ENCODE data around the gene FARSA.
"Not testable (repeated sequence)": the region's sequence is repeated elsewhere in the genome, so short reads cannot be mapped to it uniquely, and the experiment has no call there.

The FARSA gene

DNA sequence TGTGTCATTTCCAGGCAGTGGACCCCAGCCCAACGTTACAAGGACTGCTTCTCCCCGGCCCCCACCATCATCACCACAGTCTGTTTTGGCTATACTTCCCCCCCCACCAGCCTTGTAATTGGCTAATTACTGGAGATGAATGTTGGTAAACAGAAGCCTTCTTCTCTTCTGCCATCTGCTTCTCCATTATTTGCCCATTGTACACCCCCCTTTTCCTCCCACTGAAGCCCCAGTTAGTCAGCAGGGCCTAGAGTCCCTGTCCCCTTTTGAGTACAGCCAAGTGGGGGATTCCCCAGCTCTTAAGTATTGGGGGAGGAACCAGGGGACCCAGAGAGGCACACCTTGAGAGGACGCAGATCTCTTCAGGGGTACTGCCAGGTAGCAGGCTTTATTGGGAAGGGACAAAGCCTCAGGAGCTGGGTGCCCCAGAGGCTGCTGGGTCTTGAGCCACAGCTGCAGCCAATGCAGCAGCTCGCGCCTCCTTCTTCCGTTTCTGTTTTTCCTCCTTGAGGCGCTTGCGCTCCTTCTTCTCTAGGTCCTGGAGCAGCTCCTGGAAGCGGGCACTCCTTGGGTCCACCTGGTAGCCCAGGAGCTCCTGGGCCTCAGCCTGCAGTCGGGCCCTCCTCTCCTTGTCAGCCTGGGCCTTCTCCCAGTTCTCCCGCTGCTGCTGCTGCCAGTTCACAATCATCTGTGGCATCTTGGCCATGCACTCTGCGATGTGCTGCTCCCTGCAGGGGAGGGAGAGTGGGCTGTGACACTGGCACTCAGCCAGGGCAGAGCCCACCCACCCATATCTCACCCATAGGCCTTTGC is 20.5 kb upstream of the FARSA start:
- DNase-seq, result no peak

DNA sequence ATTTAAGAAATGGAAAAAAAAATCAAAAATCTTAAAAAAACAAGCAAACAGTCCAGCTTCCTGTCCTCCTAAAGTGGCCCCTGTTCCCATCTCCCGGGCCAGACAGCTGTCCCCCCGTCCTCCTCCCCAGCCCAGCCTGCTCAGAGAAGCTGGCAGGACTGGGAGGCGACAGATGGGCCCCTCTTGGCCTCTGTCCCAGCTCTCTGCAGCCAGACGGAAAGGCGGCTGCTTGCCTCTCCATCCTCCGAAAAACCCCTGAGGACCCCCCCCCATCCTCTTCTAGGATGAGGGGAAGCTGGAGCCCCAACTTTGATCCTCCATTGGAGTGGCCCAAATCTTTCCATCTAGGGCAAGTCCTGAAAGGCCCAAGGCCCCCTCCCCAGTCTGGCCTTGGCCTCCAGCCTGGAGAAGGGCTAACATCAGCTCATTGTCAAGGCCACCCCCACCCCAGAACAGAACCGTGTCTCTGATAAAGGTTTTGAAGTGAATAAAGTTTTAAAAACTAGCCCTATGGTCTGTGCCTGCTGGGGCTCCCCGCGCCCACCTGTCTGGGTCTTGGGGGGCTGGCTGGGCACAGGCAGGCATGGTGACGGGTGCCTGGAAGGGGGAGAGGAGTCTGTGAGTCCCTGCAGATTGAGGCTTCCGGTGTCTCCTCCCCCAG is 19.8 kb upstream of the FARSA start:
- no peak for DNase-seq

DNA sequence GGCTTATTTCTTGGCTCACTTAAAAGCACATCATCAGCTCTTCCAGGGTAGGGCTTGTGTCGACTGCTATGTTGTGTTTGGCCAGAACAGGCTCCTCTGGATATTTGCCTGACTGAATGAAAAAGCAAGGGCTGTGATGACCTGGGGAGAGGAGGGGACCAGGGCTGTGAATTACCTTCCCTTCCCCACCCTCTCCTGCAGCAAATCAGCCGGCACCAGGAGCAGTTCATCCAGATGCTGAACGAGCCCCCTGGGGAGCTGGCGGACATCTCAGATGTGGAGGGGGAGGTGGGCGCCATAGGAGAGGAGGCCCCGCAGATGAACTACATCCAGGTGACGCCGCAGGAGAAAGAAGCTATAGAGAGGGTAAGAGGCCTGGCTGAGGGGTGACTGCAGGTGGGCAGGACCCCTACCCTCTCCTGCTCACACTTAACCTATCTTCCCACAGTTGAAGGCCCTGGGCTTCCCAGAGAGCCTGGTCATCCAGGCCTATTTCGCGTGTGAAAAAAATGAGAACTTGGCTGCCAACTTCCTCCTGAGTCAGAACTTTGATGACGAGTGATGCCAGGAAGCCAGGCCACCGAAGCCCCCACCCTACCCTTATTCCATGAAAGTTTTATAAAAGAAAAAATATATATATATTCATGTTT is 19.1 kb upstream of the FARSA start:
- no peak for DNase-seq

DNA sequence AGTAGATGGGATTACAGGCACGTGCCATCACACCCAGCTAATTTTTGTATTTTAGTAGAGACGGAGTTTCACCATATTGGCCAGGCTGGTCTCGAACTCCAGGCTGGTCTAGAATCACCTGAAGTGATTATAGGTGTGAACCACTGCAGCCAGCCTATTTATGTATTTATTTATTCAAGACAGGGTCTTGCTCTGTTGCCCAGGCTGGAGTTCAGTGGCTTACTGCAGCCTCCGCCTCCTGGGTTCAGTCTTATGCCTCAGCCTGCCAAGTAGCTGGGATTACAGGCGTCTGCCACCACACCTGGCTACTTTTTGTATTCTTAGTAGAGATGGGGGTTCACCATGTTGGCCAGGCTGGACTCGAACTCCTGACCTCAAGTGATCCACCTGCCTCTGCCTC is 18.5 kb upstream of the FARSA start:
- not testable (repeated sequence) for DNase-seq

DNA sequence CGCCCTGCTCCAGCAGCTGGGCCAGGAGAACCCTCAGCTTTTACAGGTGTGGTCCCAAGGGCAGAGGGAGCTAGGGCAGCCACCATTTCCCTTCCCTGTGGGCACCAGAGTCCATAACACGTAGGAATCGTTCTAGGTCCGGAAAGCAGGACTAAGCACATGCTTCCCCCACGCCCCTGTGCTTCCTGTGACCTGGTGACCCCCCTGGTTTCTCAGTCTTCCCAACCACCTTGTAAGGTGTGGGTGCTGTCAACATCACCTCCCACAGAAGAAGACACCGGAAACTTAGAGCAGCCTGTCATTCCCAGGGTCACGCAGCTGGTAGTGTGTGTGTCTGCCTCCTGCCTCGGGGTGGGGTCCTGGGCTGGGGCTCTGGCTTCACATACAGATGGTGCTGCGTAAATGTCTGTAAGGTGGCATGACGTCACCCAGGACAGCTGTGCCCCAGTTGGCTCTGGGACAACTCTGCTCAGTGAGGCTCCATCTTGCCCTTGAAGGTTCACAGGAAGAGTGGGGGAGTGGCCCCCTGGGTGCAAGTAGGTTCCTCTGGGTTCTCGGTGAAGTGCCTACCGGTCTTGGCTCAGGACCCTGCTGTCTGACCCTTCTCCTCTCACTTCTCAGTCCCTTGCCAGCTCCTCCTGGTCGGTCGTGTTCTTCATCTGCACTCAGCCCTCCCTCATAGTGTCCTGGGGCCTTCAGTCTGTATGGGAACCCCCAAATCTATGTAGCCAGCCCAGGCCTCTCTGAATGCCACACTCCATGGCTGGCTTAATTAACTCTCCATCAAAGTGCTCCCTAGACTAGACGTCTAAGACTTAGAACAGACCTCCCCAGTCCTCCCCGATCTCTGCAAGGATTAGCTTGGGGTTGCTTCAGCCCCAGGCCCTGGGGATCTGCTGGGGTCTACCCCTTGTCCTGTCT is 16.1 kb upstream of the FARSA start:
- no peak for DNase-seq

DNA sequence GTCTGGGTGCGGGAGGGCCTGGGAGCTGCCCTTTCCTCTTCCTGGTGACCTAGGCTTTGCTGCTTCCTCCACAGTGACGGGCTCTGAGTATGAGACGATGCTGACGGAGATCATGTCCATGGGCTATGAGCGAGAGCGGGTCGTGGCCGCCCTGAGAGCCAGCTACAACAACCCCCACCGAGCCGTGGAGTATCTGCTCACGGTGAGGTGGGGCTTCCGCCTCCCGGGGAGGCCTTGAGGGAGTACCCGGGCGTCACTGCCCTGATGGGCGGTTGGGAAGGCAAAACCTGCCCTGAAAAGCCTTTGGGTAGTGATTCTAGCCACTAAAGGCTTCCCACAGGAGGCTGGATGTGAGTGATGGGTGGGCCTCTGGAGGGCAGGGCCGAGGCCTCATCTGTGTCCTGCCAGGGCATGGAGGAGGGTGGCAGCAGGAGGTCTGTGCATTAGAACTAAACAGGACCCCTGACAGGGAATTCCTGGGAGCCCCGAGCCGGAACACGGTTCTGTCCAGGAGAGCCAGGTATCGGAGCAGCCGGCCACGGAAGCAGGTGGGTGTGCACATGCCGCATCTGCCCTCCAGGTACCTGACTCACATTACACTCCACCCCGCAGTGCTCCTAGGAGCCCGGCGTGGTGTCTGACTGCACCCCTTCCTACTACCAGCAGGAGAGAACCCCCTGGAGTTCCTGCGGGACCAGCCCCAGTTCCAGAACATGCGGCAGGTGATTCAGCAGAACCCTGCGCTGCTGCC is 15.3 kb upstream of the FARSA start:
- no peak for DNase-seq

DNA sequence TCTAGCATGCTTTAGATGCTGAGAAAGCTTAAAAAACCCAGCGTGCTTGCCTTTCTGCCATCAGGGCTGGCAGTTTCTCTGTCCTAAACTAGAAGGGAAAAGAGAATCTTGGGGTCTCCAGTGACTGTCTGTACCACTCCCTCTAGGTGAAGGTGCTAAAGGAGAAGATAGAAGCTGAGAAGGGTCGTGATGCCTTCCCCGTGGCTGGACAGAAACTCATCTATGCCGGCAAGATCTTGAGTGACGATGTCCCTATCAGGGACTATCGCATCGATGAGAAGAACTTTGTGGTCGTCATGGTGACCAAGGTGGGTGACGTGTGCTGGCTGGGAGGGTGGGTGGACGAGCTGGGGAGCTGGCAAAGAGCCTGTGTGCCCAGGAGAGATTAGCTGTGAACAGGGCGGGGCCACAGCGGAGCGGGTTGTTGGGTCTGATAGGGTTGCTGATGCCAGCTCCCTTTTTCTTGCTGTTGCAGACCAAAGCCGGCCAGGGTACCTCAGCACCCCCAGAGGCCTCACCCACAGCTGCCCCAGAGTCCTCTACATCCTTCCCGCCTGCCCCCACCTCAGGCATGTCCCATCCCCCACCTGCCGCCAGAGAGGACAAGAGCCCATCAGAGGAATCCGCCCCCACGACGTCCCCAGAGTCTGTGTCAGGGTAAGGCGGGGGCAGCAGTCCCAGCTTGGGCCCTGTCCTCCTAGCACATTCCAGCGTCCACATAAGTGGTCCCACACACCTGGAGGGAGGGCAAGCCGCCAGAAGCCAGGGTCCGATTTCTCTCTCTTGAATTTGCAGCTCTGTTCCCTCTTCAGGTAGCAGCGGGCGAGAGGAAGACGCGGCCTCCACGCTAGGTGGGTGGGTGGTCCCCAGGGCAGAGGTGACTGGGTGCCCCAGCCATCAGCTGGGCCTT is 14.4 kb upstream of the FARSA start:
- no peak for DNase-seq

DNA sequence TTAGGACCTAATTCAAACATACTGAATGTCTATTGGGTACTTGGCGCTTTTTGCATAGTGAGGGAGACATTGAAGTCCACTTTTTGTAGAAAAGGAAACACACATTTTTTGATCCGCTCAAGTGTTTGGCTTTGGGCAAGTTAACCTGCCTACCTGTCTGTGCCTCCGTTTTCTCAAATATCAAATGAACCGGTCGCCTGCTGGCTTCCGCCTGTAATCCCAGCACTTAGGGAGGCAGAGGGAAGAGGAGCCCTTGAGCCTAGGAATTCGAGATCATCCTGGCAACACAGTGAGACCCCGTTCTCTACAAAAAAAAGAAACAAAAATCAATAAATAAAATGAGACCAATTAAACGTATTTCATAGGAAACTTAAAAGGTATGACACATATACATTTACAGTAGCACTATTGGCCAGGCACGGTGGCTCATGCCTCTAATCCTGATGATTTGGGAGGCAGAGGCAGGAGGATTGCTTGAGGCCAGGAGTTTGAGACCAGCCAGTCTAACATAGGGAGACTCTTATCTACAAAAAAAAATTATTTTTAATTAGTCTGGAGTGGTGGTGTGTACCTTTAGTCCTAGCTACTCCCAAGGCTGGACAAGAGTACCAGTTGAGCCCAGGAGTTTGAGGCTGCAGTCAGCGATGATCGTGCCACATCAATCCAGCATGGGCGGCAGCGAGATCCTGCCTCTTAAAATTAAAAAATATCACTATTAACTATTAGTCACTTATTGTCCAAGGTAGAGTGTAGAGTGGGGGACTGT is 13.4 kb upstream of the FARSA start:
- DNase-seq, result no peak

DNA sequence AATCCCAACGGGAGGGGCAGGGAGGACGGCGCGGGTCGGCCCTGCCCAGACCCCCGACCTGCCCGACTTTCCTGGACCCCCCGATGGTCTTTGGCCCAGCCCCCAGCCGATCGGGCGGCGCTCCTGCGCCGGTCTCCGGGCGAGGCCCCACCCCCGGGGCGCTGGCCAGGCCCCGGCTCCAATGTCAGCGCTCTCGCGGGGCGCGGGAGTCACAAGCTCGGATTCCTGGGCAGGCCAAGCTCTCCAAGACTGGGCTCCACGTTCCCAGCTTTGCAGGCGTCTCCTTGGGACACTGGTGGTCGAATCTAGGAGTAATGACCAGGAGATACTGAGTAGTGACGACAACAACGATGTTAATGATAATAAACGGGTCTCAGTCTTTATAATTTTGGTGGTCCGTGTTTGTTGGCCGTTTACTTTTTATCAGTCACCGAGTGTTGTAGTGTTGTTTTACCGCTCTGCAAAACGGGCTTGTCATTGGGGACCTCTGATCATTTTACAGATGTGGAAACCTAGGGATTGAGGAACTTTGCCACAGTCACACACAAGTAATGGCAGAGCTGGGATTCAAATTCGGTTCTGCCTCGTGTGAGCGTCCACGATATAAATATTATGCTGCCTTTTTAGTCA is 12.7 kb upstream of the FARSA start:
- peak; percentile 53 for DNase-seq

DNA sequence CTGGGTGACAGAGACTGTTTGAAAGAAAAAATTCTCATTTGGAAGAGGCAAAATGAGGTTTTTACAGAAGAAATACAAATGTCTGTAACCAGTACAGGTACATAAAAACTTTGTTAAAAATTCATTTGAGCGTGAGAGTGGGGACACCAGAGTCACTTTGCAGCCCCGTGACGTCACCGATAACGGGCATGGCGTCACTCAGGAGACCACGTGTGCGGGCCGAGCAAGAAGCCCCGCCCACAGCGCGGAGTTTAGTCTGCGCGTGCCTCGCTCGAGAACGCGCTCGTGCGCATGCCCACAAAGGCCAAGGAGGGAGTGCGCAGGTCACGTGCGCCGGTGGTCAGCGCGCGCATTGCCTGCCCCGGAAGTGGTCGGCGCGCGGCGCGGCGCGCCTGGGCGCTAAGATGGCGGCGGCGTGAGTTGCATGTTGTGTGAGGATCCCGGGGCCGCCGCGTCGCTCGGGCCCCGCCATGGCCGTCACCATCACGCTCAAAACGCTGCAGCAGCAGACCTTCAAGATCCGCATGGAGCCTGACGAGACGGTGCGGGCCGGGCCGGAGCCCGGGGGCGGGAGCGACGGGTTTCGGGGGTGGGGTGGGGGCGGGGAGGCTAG is 12.1 kb upstream of the FARSA start, which contains the start of gene RAD23A:
Gene RAD23A (plus strand): TSS at position 384 of the 613 bp plus-strand sequence. CDS start 87 bp downstream, at position 471.
- peak; percentile 99 for DNase-seq

DNA sequence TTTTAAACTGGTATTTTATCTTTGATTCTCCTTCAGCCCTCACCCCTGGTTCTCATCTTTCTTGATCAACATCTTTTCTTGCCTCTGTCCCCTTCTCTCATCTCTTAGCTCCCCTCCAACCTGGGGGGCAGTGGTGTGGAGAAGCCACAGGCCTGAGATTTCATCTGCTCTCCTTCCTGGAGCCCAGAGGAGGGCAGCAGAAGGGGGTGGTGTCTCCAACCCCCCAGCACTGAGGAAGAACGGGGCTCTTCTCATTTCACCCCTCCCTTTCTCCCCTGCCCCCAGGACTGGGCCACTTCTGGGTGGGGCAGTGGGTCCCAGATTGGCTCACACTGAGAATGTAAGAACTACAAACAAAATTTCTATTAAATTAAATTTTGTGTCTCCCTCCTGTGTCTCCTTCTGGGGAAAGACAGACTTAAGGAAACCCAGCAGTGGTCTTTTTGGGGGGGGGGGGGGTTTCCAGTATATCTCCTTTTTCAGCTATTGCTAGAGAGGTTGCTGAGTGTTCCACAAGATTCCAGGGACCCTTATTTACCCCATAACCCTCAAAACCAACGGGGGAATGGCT is 10.7 kb upstream of the FARSA start:
- no peak for DNase-seq

DNA sequence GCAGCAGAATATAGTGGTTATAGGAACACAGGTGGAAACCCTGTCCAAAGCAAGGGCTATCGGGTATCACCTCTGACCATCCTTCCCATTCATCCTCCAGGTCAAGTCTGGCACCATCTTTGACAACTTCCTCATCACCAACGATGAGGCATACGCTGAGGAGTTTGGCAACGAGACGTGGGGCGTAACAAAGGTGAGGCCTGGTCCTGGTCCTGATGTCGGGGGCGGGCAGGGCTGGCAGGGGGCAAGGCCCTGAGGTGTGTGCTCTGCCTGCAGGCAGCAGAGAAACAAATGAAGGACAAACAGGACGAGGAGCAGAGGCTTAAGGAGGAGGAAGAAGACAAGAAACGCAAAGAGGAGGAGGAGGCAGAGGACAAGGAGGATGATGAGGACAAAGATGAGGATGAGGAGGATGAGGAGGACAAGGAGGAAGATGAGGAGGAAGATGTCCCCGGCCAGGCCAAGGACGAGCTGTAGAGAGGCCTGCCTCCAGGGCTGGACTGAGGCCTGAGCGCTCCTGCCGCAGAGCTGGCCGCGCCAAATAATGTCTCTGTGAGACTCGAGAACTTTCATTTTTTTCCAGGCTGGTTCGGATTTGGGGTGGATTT is 10.0 kb upstream of the FARSA start:
- DNase-seq, result no peak

DNA sequence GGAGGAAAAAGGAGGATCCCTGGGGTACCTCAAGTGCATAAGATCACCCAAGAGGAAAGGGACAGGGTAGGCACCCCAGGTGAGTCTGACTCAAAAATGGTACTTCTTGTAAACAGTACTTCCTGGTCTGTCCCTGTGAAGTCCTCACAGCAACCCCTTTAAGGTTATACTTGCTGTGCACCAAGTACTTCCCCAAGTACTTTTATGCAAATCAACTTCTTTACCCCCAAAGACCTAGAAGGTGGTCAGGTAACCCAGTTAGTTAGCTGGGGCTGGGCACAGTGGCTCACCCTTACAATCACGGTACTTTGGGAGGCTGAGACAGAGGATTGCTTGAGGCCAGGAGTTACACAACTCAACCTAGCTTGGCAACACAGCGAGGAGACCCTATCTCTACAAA is 7.4 kb upstream of the FARSA start:
- DNase-seq, result no peak

DNA sequence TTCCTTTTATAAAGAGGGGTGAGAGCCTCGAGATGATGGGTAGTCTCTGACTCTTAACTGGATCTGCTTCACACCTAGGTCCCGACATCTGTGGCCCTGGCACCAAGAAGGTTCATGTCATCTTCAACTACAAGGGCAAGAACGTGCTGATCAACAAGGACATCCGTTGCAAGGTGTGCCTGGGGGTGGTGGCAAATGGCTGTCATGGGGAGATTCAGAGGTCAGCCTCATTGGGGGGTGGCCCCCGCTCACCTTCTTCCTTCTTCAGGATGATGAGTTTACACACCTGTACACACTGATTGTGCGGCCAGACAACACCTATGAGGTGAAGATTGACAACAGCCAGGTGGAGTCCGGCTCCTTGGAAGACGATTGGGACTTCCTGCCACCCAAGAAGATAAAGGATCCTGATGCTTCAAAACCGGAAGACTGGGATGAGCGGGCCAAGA is 6.5 kb upstream of the FARSA start:
- no peak for DNase-seq

DNA sequence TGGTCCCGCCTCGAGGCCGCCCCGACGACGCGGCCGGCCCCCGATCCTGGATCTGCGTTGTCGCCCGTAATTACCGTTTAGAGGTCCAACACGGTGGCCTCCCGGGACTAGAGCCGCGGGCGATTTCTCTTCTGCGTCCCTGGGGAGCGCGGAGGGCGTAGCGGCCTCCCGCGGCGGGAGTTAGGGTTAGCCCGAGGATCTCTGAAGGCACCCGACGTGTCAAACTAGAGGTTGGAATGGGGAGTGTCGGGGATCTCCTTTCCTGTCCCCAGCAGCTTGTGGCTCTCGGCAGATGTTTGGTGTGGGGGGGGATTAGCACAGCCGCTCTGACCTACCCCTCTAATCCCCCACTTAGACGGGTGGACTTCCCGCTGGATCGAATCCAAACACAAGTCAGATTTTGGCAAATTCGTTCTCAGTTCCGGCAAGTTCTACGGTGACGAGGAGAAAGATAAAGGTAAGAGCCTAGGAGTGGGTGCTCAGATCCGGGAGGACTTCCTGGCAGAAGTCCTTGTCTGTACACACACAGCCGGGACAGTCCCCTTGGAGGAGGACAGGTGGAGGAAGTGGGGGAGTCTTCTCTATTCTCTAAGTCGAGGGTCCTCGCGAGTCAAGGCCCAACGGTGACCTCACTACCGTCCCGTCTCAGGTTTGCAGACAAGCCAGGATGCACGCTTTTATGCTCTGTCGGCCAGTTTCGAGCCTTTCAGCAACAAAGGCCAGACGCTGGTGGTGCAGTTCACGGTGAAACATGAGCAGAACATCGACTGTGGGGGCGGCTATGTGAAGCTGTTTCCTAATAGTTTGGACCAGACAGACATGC is 5.5 kb upstream of the FARSA start:
- DNase-seq, result peak; percentile 41

DNA sequence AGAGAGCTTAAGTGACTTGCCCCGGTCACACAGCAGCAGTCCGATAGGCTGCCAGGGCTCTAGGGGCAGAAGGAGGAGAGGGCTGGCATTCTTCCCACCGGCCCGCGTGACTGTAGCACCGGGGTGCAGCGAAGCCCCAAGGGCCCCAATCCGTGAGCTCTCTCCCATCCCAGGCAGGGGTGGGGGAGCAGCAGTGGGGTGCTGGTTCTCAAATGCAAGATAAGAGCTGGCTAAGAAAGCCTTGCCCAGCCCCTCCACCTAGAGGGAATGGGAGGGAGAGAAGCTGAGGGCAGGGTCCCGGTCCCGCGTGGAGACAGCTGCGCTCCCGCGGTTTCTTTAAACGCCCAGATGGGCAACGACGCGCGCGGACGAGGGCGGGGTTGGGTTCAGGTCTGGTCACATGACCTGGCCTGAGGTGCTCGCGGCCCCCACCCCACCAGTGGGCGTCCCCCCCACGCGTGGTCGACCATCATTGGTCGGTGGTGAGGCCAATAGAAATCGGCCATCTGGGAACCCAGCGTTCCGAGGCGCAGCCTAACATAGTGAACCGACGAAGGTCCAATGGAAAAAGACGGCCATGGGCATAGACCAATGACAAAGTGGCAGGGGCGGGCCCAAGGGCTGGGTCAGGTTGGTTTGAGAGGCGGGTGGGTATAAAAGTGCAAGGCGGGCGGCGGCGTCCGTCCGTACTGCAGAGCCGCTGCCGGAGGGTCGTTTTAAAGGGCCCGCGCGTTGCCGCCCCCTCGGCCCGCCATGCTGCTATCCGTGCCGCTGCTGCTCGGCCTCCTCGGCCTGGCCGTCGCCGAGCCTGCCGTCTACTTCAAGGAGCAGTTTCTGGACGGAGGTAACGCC is 4.6 kb upstream of the FARSA start, which contains the start of gene CALR:
Gene CALR (plus strand): TSS at position 683 of the 852 bp plus-strand sequence. CDS start 71 bp downstream, at position 754.
- DNase-seq, result peak; percentile 98
